Right lobe of liver (tissue), 6 donors: ENCODE measurements around the gene MOB3B. TPM values are rescaled to one million over a fixed set of nuclear protein-coding genes. Genes with fewer than 3 reads are reported as not detected.

Source experiments
- ATAC-seq, 4 donors: fragments of 200-7000 bp; cut with Tn5 transposase; one replicate each; pipeline ENCODE4 v1.9.1; 2020; ENCODE audit warnings: mild to moderate bottlenecking in 4 of 4, moderate library complexity in 4 of 4
- DNase-seq, 3 donors: peaks; one replicate each; pipeline ENCODE4 v3.0.0-alpha.2; 2020
- H3K27ac ChIP-seq, 3 donors: fragments of 200-600 bp; one replicate each; pipeline ENCODE4 v1.8.0; 2022
- H3K27me3 ChIP-seq, 2 donors: fragments of 200-600 bp; one replicate each; pipeline ENCODE4 v1.8.0; 2022
- H3K36me3 ChIP-seq, 4 donors: fragments of 200-600 bp; sonication (generic) in 1 of 4; one replicate each; pipeline versions ENCODE4 v1.5.1 to v1.8.0; 2017 to 2022; ENCODE audit warnings: control low read depth in 1 of 4
- H3K4me1 ChIP-seq, 4 donors: fragments of 200-600 bp; sonication (generic) in 1 of 4; one replicate each; pipeline versions ENCODE4 v1.5.1 to v1.8.0; 2017 to 2022; ENCODE audit warnings: control low read depth in 1 of 4
- H3K4me3 ChIP-seq, 3 donors: fragments of 200-600 bp; one replicate each; pipeline ENCODE4 v1.8.0; 2022
- H3K9me3 ChIP-seq, 4 donors: fragments of 200-600 bp; sonication (generic) in 1 of 4; one replicate each; pipeline versions ENCODE4 v1.5.1 to v1.8.0; 2017 to 2022; ENCODE audit warnings: control low read depth in 1 of 4
- POLR2A ChIP-seq: fragments of 450-650 bp; IDR thresholded peaks from one replicate; pipeline ENCODE4 v1.6.1; 2017; ENCODE audit warnings: antibody characterized with exemption, mild to moderate bottlenecking
- WGBS: methylation state at CpG from one replicate; pipeline ENCODE4 v1.1.6; 2018; ENCODE audit warnings: low coverage, low lambda C conversion rate; ENCODE audit not compliant: insufficient coverage; ENCODE audit errors: missing lambda C conversion rate; 5-methylcytosine and 5-hydroxymethylcytosine counted together
- intact Hi-C, 2 donors: fragments of 100-400 bp; cut with DNase I; formaldehyde crosslinking; loops; one replicate each; pipeline versions ENCODE4 v1.11.2 to v1.14.1; 2022
- total RNA-seq, 6 experiments: library from RNA; depleted of rRNA in 2 of 6; stranded (reverse); fragments of >200 nt in 2 of 6; fragmentation: NEBNext Ultra II Directional in 3 of 6; extraction: Animal tissue kit (Norgen Biotek cat#: 25700) in 3 of 6; gene quantifications; one replicate each; pipeline versions ENCODE4 v1.1.0 to v1.2.4, GENCODE V29; 2016 to 2023
- TF ChIP-seq, protein P1 (sequence below), 4 donors: fragments of 200-600 bp in 3 of 4; fragments of 450-650 bp in 1 of 4; IDR thresholded peaks; one replicate each; pipeline versions ENCODE4 v1.5.1 to v1.8.0; 2016 to 2022; ENCODE audit warnings: antibody characterized with exemption in 4 of 4, mild to moderate bottlenecking in 2 of 4
- donor health status: DM: no; HTN: yes; CAD: no.
- donor health status: DM: no; HTN: no; CAD: no.
- donor health status: DM: no; HTN: no; CAD: no.
- donor health status: DM: no; HTN: yes; CAD: no.
- donor health status: DM: no; HTN: yes; CAD: no.

The MOB3B gene
- total RNA-seq, 6 experiments from 2014 or later = 1.0 to 2.4 (median 1.7) TPM

DNA sequence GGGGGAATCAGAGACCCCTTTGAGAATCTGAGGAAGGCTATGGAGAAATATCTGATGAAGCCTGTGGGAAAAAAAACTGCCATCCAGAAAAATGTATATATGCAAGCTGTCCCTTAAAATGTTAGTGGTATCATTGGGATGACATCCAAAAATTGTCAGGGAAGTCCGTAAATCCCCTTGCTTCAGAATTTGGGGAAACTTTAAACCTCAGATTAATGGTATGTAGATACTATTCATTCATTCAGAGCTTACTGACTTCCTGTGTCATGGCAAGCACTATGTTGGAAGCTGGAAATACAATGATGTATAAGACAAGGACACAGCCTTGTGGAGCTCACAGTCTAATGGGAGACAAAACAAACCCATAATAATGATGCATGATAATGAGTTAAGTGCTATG is 10.9 kb upstream of the MOB3B start:
- Histone ChIP-seq H3K27ac (peak overlapping the region; percentile 75 to 82 (median 80)), H3K9me3 (no peaks in the 10 kb centered on the region), H3K4me1 (peaks cover 0 to 43% (median 12%) of the 10 kb centered on the region in 4 donors), H3K4me3 (no peak overlapping the region), H3K36me3 (no peaks in the 10 kb centered on the region), H3K27me3 (no peaks in the 10 kb centered on the region)
- WGBS = 38% methylated on average over 1 of the region's 1 CpG
- TF ChIP-seq, protein P1, sequence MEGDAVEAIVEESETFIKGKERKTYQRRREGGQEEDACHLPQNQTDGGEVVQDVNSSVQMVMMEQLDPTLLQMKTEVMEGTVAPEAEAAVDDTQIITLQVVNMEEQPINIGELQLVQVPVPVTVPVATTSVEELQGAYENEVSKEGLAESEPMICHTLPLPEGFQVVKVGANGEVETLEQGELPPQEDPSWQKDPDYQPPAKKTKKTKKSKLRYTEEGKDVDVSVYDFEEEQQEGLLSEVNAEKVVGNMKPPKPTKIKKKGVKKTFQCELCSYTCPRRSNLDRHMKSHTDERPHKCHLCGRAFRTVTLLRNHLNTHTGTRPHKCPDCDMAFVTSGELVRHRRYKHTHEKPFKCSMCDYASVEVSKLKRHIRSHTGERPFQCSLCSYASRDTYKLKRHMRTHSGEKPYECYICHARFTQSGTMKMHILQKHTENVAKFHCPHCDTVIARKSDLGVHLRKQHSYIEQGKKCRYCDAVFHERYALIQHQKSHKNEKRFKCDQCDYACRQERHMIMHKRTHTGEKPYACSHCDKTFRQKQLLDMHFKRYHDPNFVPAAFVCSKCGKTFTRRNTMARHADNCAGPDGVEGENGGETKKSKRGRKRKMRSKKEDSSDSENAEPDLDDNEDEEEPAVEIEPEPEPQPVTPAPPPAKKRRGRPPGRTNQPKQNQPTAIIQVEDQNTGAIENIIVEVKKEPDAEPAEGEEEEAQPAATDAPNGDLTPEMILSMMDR (IDR thresholded peaks at IDR 0.05) = no peak
- no peak for TF ChIP-seq POLR2A
- peak in 1 of 4 donors; percentile 3 for ATAC-seq
- DNase-seq = no peak
- intact Hi-C loops = loop anchor here in 1 of 2 donors (5.0 kb wide), 1 partner anchor 208 kb away; no protein-coding TSS in a partner anchor

DNA sequence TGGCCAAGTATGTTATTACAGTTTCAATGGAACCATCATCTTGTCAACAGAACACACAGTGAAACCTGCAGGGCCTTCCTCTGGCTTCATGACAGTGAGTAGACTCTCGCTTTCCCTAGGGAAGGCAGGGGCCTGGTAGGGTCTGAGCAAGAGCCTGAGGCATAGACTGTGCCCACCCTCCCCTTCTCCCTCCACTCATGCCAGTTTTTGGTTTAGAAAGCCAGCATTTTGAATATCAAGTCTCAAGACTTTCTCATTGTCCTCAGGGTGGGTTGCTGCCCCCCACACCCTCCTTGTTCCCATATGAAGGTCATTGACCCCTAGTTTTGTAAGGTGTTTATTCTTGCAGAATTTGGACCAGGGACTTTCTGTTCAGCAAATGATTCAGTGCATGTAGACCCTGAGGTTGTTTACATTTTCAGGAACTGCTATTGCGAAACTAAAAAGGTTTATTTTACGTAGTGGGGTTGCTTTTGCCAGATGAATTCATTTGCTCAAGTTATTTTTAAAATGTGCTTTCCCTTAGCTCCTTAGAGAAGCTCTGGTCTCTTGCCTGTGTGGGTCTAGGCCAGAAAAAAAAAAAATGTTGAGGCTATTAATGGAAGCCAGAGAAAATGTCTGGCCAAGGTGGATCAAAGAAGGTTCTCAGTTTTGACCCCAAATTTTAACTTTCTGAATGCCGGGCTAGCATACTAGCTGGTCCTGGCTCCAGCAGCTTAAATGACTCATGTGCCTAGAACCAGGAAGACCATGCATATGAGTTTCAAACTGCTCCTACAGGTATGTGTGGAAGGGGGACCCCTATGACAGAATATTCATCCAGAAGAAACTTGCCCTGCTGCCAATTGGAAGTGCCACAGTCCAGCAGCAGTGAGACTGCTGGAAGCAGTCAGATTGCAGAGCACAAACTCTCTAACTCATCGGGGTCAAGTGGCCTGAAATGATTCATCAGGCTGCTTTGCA is 10.1 kb upstream of the MOB3B start:
- peak in 2 of 3 donors; percentile 35 to 61 for DNase-seq
- intact Hi-C loops = loop anchor here in 1 of 2 donors (5.0 kb wide), 1 partner anchor 207 kb away; no protein-coding TSS in a partner anchor

DNA sequence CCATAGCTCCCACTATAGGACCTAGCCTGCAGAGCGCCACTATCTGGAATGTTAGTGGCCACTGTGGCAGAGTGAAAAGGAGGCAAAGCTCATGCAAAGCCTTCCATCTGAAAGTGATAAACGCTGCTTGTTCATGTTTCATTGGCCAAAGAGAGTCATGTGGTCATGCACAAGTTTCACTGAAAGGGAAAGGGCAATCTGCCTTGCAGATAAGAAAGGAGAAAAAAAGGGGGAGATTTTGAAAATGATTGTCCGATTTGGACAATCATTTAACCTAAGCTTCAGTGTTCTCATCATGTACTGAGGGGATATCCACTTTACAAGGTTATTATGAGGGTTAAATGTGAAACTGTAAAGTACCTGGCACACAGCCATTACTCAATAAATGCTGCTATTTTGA is 9.0 kb upstream of the MOB3B start:
- ATAC-seq (peak in 1 of 4 donors; percentile 7), DNase-seq (no peak)
- WGBS = 64% methylated on average over 3 of the region's 3 CpGs
- intact Hi-C loops = no loop called here
- H3K36me3 ChIP-seq = no peaks in the 10 kb centered on the region
- TF ChIP-seq POLR2A = no peak
- TF ChIP-seq, protein P1 (IDR thresholded peaks at IDR 0.05) = no peak
- H3K27me3 ChIP-seq = no peaks in the 10 kb centered on the region
- no peaks in the 10 kb centered on the region for H3K9me3 ChIP-seq
- peaks cover 0 to 43% (median 12%) of the 10 kb centered on the region in 4 donors for H3K4me1 ChIP-seq
- H3K4me3 ChIP-seq = no peak overlapping the region
- peak overlapping the region; percentile 6 to 82 (median 80) for H3K27ac ChIP-seq

More for the DNA sequence above, 10.1 kb upstream of the MOB3B start:
- peaks cover 0 to 43% (median 12%) of the 10 kb centered on the region in 4 donors for H3K4me1 ChIP-seq
- TF ChIP-seq, protein P1 (IDR thresholded peaks at IDR 0.05) = no peak
- no peak for TF ChIP-seq POLR2A
- 26% methylated on average over 5 of the region's 5 CpGs for WGBS
- no peak overlapping the region for H3K4me3 ChIP-seq
- peak overlapping the region; percentile 75 to 82 (median 80) for H3K27ac ChIP-seq
- H3K27me3 ChIP-seq = no peaks in the 10 kb centered on the region
- H3K36me3 ChIP-seq = no peaks in the 10 kb centered on the region
- peak; percentile 74 to 88 (median 80) for ATAC-seq
- H3K9me3 ChIP-seq = no peaks in the 10 kb centered on the region

DNA sequence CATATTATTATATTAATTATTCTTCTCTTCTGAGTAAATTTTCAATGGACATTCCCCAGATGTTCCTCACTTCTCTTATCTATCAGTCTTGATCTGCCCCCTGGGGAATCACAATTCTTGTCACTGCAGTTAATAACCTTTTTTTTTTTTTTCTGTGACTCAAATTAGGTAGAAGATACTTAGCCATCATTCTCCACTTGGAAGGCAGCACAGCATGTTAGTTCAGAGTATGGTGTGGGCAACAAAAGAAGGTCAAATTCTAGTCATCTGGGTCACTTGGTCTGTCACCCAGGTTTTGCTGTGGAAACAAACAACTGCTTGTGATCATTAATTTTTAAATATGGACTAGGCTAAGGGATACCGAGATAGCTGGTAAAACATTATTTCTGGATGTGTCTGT is 8.1 kb upstream of the MOB3B start:
- no peak for ATAC-seq

More for the DNA sequence above, 8.1 kb upstream of the MOB3B start:
- DNase-seq = no peak
- Histone ChIP-seq H3K4me3 (no peak overlapping the region), H3K36me3 (no peaks in the 10 kb centered on the region), H3K9me3 (no peaks in the 10 kb centered on the region), H3K27me3 (no peaks in the 10 kb centered on the region), H3K27ac (peak overlapping the region in 2 of 3 donors; percentile 0 to 6), H3K4me1 (peaks cover 0 to 43% (median 12%) of the 10 kb centered on the region in 4 donors)
- TF ChIP-seq, protein P1 (IDR thresholded peaks at IDR 0.05) = no peak
- no peak for TF ChIP-seq POLR2A
- intact Hi-C loops = no loop called here
- WGBS = 36% methylated on average over 1 of the region's 1 CpG
